ENCODE data around the gene NPAS2. TPM values are rescaled to one million over a fixed set of nuclear protein-coding genes. Genes with fewer than 3 reads are reported as not detected.

The NPAS2 gene
- total and polyA plus RNA-seq, 12 donors: 4.7 to 51.3 (median 17.6) TPM

DNA sequence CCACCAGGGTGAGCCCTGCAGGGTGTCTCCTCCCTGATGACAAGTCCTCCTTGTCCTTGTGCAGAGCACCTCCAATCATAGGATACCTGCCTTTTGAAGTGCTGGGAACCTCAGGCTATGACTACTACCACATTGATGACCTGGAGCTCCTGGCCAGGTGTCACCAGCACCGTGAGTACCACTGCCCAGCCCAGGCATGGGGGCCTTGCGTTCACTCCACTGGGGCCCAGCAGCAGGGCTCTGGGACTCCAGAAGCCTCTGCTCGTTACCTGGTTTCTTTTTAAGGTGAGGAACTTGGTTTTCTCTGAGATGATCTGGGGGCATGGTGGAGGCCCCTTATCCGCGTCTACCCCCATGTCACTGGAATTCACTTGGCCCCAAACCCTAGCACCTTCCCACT, 145.7 kb downstream of the NPAS2 start:
- TF ChIP-seq, protein P1, sequence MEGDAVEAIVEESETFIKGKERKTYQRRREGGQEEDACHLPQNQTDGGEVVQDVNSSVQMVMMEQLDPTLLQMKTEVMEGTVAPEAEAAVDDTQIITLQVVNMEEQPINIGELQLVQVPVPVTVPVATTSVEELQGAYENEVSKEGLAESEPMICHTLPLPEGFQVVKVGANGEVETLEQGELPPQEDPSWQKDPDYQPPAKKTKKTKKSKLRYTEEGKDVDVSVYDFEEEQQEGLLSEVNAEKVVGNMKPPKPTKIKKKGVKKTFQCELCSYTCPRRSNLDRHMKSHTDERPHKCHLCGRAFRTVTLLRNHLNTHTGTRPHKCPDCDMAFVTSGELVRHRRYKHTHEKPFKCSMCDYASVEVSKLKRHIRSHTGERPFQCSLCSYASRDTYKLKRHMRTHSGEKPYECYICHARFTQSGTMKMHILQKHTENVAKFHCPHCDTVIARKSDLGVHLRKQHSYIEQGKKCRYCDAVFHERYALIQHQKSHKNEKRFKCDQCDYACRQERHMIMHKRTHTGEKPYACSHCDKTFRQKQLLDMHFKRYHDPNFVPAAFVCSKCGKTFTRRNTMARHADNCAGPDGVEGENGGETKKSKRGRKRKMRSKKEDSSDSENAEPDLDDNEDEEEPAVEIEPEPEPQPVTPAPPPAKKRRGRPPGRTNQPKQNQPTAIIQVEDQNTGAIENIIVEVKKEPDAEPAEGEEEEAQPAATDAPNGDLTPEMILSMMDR (IDR thresholded peaks at IDR 0.05): no peak
- TF ChIP-seq POLR2A (IDR thresholded peaks at IDR 0.05): no peak
- no peak for DNase-seq
- WGBS, 4 donors: 93 to 100% (median 96%) methylated on average over 5 of the region's 5 CpGs
- H3K4me1 ChIP-seq (replicated peaks in 1 of 2): no peaks in the 10 kb centered on the region
- no peaks in the 10 kb centered on the region for H3K36me3 ChIP-seq (replicated peaks in 1 of 2)
- H3K27me3 ChIP-seq: no peaks in the 10 kb centered on the region
- no peak overlapping the region for H3K4me3 ChIP-seq
- no peak overlapping the region for H3K27ac ChIP-seq
- no peaks in the 10 kb centered on the region for H3K9me3 ChIP-seq (replicated peaks in 1 of 3)
- intact Hi-C loops (cut with DNase I): no loop called here

DNA sequence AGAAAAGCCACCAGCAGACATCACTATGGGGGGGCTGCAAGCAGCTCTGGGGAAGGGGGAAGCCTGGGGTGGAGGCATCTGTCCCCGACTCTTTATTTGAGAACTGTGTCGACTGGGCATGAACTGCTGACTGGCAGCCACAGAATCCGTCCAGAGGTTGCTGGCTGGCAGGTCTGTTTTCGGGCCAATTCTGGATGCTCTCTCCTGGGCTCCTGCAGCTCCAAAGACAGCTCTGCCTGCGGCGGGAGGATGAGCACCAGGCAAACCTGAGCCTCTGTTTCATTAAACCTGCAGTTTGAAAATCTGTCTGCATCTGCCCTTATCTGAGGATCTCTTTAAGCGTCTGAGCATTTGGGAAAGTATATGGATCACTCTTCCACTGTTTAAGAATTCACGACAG, 147.8 kb downstream of the NPAS2 start:
- no peaks in the 10 kb centered on the region for H3K4me1 ChIP-seq (replicated peaks in 1 of 2)
- H3K4me3 ChIP-seq: no peak overlapping the region
- DNase-seq: no peak
- H3K27me3 ChIP-seq: no peaks in the 10 kb centered on the region
- TF ChIP-seq POLR2A (IDR thresholded peaks at IDR 0.05): no peak
- TF ChIP-seq, protein P1 (IDR thresholded peaks at IDR 0.05): no peak
- intact Hi-C loops (cut with DNase I): no loop called here
- H3K27ac ChIP-seq: no peak overlapping the region
- no peaks in the 10 kb centered on the region for H3K9me3 ChIP-seq (replicated peaks in 1 of 3)
- 91 to 96% (median 93%) methylated on average over 7 to 8 of the region's 8 CpGs for WGBS, 4 donors
- no peaks in the 10 kb centered on the region for H3K36me3 ChIP-seq (replicated peaks in 1 of 2)

DNA sequence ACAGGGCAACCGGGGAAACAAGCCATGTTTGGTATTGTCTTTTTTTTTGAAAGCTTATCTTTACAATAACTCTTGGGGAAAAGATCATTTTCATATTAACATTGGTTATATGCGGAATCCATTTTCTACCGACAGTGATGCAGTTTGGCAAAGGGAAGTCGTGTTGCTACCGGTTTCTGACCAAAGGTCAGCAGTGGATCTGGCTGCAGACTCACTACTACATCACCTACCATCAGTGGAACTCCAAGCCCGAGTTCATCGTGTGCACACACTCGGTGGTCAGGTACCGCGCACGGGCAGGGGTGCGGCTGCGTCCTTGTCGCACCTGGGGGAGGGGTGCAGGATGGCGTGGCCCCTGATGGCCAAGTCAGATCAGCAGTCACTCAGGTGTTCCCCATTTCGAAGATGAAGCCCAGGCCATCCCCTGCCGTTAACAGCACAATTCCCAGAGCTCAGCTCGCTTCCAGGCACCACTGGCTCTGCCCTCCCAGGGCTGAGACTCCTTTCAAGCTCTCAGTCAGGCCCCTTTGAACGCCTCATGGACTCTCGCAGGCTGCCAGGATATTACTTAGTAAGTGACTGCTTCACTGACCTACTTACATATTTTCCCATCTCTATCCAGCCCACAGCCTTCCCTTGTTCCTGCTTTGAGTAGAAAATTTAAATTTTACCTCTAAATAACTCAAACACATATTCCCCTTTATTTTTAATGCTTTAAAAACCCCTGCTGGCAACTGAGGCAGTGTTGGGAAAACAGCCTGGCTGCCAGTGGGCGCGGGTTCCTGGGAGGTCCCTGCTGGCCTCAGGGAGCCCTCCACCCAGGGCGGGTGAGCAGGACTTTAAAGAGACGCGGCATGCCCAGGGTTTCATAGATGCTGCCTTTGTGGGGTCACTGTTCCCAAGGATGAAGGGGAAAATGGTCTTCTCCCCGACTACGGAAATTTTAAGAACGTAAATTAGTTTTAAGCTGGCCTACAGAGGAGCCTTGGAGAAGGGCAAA, 148.5 kb downstream of the NPAS2 start:
- no peaks in the 10 kb centered on the region for H3K9me3 ChIP-seq (replicated peaks in 1 of 3)
- H3K4me1 ChIP-seq (replicated peaks in 1 of 2): no peaks in the 10 kb centered on the region
- TF ChIP-seq, protein P1 (IDR thresholded peaks at IDR 0.05): no peak
- TF ChIP-seq POLR2A (IDR thresholded peaks at IDR 0.05): no peak
- WGBS, 4 donors: 88 to 95% (median 93%) methylated on average over 27 to 28 of the region's 28 CpGs
- H3K36me3 ChIP-seq (replicated peaks in 1 of 2): no peaks in the 10 kb centered on the region
- no peak overlapping the region for H3K4me3 ChIP-seq
- intact Hi-C loops (cut with DNase I): no loop called here
- no peak for DNase-seq
- no peaks in the 10 kb centered on the region for H3K27me3 ChIP-seq
- H3K27ac ChIP-seq: no peak overlapping the region

DNA sequence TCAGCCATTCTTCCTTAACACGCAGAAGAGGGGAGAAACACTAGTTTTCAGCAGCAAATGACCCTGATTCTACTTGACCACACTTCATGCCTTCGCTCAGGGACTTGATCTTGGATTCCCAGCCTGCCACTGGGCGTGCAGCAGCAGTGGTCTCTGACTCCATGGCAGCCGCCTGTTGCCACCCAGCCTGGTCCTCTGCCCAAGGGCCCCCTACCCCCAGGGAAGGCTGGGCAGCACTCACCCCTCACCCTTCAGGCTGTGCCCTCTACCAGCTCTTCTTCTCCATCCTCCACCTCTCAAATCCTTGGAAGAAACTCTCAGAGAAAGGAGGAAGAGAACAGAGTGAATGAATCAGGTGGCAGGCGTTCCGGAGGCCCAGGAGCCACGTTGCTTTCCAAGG, 150.1 kb downstream of the NPAS2 start:
- H3K4me3 ChIP-seq: no peak overlapping the region
- TF ChIP-seq, protein P1 (IDR thresholded peaks at IDR 0.05): no peak
- no peak for TF ChIP-seq POLR2A (IDR thresholded peaks at IDR 0.05)
- DNase-seq: no peak
- intact Hi-C loops (cut with DNase I): loop anchor here (10.0 kb wide), 2 partner anchors 75 to 145 kb away; partner anchors contain the start of gene NPAS2 (in 1 of the 2)
- no peaks in the 10 kb centered on the region for H3K4me1 ChIP-seq (replicated peaks in 1 of 2)
- H3K36me3 ChIP-seq (replicated peaks in 1 of 2): no peaks in the 10 kb centered on the region
- H3K27ac ChIP-seq: no peak overlapping the region
- H3K9me3 ChIP-seq (replicated peaks in 1 of 3): no peaks in the 10 kb centered on the region
- WGBS, 4 donors: 88 to 96% (median 93%) methylated on average over 6 to 7 of the region's 7 CpGs
- no peaks in the 10 kb centered on the region for H3K27me3 ChIP-seq

Data from adrenal gland (tissue), 12 donors.